Type B pancreatic cell (in vitro differentiated cells): Measurements from ENCODE around the gene BIRC3. TPM values are rescaled to one million over a fixed set of nuclear protein-coding genes. Genes with fewer than 3 reads are reported as not detected.

Experiments used
- DNase-seq: peaks from one replicate; pipeline ENCODE4 v3.0.0; 2021; ENCODE audit warnings: mixed read lengths; ENCODE audit not compliant: unreplicated experiment; ENCODE audit errors: extremely low spot score
- H3K27ac Mint-ChIP-seq: 2 replicates; pipeline ENCODE4 v1.8.0; 2021; ENCODE audit warnings: mild to moderate bottlenecking, mixed read lengths
- H3K27me3 Mint-ChIP-seq: 2 replicates; pipeline ENCODE4 v1.8.0; 2021; ENCODE audit warnings: mixed read lengths
- H3K36me3 Mint-ChIP-seq: 2 replicates; pipeline ENCODE4 v1.8.0; 2021; ENCODE audit warnings: mixed read lengths
- H3K4me1 Mint-ChIP-seq: one replicate; pipeline ENCODE4 v1.8.0; 2021; ENCODE audit warnings: mixed read lengths; ENCODE audit not compliant: unreplicated experiment
- H3K4me3 Mint-ChIP-seq: 2 replicates; pipeline ENCODE4 v1.8.0; 2021; ENCODE audit warnings: mild to moderate bottlenecking, mixed read lengths
- H3K9me3 Mint-ChIP-seq: 2 replicates; pipeline ENCODE4 v1.8.0; 2021; ENCODE audit warnings: mixed read lengths
- long read RNA-seq: library from polyadenylated mRNA; unstranded; transcript quantifications from one replicate; pipeline ENCODE4 v2.0.0, GENCODE V29; 2020
- total RNA-seq: library from RNA; stranded (reverse); gene quantifications from 2 replicates; pipeline ENCODE4 v1.2.1, GENCODE V29; 2021; ENCODE audit warnings: low replicate concordance
- TF ChIP-seq, protein P1 (sequence below): fragments of 200-600 bp; sonication (generic); conservative IDR thresholded peaks from 2 replicates; pipeline ENCODE4 v1.5.0; 2021; ENCODE audit warnings: antibody characterized with exemption, mild to moderate bottlenecking

Gene BIRC3
- 2.3 and 2.8 TPM in 2 replicates for total RNA-seq
- long read RNA-seq, partial matches to known transcripts, result 8 of 14 reads
- long read RNA-seq, other reads (novel, unspliced or antisense), result 5 of 14 reads

DNA sequence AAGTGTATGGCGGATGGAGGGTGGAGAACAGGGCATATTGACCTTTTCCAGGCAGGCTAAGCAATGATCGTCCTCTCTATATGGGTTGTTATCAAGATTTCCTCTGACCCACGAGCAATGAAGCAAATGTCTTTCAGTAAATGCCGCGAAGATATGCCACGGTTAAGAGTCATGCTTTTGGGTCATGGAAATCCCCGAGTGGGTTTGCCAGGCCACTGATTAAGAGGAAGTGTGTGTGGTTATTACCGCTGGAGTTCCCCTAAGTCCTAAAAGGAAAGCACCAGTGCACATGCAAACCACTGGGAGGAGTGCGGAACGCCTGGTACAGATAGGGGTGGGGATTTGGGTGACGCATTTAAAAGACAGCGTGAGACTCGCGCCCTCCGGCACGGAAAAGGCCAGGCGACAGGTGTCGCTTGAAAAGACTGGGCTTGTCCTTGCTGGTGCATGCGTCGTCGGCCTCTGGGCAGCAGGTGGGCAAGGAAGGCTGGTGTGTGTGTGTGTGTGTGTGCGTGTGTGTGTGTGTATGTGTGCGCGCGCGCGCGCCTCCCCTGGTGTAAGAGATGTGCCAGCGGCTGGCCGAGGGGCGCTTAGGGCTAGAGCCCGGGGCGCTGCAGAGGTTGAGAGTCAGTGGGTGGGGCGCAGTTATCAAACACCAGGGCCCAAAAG lies at the start of gene BIRC3:
Gene BIRC3, plus strand, starts transcription at position 386 of the 669 bp plus-strand sequence. CDS start 7,026 bp downstream, outside the sequence.
- TF ChIP-seq, protein P1, sequence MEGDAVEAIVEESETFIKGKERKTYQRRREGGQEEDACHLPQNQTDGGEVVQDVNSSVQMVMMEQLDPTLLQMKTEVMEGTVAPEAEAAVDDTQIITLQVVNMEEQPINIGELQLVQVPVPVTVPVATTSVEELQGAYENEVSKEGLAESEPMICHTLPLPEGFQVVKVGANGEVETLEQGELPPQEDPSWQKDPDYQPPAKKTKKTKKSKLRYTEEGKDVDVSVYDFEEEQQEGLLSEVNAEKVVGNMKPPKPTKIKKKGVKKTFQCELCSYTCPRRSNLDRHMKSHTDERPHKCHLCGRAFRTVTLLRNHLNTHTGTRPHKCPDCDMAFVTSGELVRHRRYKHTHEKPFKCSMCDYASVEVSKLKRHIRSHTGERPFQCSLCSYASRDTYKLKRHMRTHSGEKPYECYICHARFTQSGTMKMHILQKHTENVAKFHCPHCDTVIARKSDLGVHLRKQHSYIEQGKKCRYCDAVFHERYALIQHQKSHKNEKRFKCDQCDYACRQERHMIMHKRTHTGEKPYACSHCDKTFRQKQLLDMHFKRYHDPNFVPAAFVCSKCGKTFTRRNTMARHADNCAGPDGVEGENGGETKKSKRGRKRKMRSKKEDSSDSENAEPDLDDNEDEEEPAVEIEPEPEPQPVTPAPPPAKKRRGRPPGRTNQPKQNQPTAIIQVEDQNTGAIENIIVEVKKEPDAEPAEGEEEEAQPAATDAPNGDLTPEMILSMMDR, result peak; percentile 37
- Mint-ChIP-seq H3K9me3 (no peaks in the 10 kb centered on the region), H3K4me1 (peaks cover 17% of the 10 kb centered on the region), H3K27me3 (peaks cover 15% of the 10 kb centered on the region), H3K36me3 (no peaks in the 10 kb centered on the region), H3K4me3 (peak within 1 kb of the TSS; percentile 90), H3K27ac (peak within 1 kb of the TSS; percentile 93)
- peak; percentile 73 for DNase-seq

DNA sequence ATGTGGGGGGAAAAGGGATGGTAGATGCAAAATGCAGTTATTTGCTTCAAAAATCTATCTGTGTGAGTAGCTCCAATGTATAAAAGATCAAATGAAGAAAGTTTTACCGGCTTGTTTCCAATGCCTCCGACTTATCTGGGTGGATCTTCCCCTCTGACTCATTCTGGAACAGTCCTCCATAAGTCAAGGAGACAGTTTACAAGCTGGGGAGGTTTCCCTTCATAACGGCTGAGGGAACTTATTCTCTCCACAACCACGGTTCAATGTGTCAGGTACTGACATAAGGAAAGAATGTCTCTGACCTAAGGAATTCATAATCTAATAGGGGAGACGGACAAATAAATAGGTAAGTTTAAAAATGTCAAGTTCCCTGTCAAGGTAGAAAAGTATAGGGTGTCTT lies 49.7 kb upstream of the BIRC3 start:
- peak overlapping the region; percentile 85 for H3K4me3 Mint-ChIP-seq
- H3K27me3 Mint-ChIP-seq, result no peaks in the 10 kb centered on the region
- H3K9me3 Mint-ChIP-seq, result peaks cover 6% of the 10 kb centered on the region
- H3K36me3 Mint-ChIP-seq, result no peaks in the 10 kb centered on the region
- peak overlapping the region; percentile 97 for H3K27ac Mint-ChIP-seq
- TF ChIP-seq, protein P1, result no peak
- H3K4me1 Mint-ChIP-seq, result peaks cover 53% of the 10 kb centered on the region
- no peak for DNase-seq

GRCh38 chr11:102268083-102268984 lies 49.0 kb upstream of the BIRC3 start:
- H3K27ac Mint-ChIP-seq, result peak overlapping the region; percentile 97
- peaks cover 7% of the 10 kb centered on the region for H3K9me3 Mint-ChIP-seq
- H3K4me3 Mint-ChIP-seq, result peak overlapping the region; percentile 85
- peaks cover 2% of the 10 kb centered on the region for H3K36me3 Mint-ChIP-seq
- TF ChIP-seq, protein P1, result peak; percentile 55
- no peaks in the 10 kb centered on the region for H3K27me3 Mint-ChIP-seq
- peak; percentile 81 for DNase-seq
- peaks cover 56% of the 10 kb centered on the region for H3K4me1 Mint-ChIP-seq

- DNase-seq, result no peak
- Mint-ChIP-seq H3K27ac (peak overlapping the region; percentile 97), H3K4me3 (peak overlapping the region; percentile 85), H3K27me3 (no peaks in the 10 kb centered on the region), H3K4me1 (peaks cover 50% of the 10 kb centered on the region), H3K36me3 (peaks cover 3% of the 10 kb centered on the region), H3K9me3 (peaks cover 7% of the 10 kb centered on the region)
- TF ChIP-seq, protein P1, result no peak
Observed at GRCh38 chr11:102268985-102269470, 48.3 kb upstream of the BIRC3 start.

GRCh38 chr11:102269927-102270326 lies 47.4 kb upstream of the BIRC3 start:
- TF ChIP-seq, protein P1, result no peak
- Mint-ChIP-seq H3K4me1 (peaks cover 50% of the 10 kb centered on the region), H3K36me3 (peaks cover 3% of the 10 kb centered on the region), H3K9me3 (peaks cover 7% of the 10 kb centered on the region), H3K4me3 (peak overlapping the region; percentile 61), H3K27me3 (no peaks in the 10 kb centered on the region), H3K27ac (peak overlapping the region; percentile 97)
- DNase-seq, result no peak
